Muscle of back (tissue), 11 donors: ENCODE results near the gene CATSPERB. TPM values are rescaled to one million over a fixed set of nuclear protein-coding genes. Genes with fewer than 3 reads are reported as not detected.
A peak's percentile ranks its signal among the peaks of the same experiment; 100 is the strongest.
"Not testable (repeated sequence)": the region's sequence is repeated elsewhere in the genome, so short reads cannot be mapped to it uniquely, and the experiment has no call there.

Experiments
- DNase-seq, 3 donors: peaks; one replicate each; pipeline versions ENCODE4 v3.0.0 to v3.0.0-alpha.2; 2013
- polyA plus RNA-seq, 10 donors: library from polyadenylated mRNA; unstranded; fragments of 120-200 nt; gene quantifications; one replicate each; pipeline ENCODE4 v1.2.1, GENCODE V29; 2013; ENCODE audit not compliant: insufficient read length in 10 of 10

CATSPERB gene
- polyA plus RNA-seq, 10 donors, result 0.05 to 0.94 (median 0.25) TPM

- no peak for DNase-seq
These were observed 150.9 kb downstream of the CATSPERB start for GRCh38 chr14:91580876-91581577.

- DNase-seq, result peak in 1 of 3 donors; percentile 16
These were observed 154.2 kb downstream of the CATSPERB start for GRCh38 chr14:91577632-91578233.

DNA sequence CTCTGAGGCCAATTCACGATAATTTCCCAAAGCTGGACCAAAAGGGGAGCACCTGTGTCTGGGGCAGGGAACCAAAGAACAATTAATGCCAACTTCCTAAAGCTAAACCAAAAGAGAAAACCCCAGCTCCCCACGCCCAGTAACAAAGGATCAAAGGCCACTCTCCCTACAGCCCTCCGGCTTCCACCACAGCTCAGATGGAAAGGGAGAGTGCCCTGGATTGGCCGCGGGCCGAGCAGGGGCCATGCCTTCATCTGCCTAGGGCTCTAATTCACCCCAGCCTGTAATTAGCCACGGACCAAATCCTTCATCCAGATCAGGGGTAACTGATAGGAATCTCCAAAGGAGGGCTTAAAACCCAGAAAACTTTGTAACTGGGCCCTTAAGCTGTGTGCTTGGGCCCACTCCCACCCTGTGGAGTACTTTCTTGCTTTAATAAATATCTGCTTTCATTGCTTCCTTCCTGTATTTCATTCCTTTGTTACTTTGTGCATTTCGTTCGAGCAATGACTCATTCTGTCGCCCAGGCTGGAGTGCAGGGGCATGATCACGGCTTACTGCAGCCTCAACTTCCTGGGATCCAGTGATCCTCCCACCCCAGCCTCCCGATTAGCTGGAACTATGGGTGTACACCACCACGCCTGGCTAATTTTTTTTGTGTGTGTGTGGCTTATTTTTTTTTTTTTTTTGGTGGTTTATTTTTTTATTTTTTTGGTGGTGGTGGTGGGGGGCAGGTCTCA lies 156.2 kb downstream of the CATSPERB start:
- DNase-seq, result no peak

DNA sequence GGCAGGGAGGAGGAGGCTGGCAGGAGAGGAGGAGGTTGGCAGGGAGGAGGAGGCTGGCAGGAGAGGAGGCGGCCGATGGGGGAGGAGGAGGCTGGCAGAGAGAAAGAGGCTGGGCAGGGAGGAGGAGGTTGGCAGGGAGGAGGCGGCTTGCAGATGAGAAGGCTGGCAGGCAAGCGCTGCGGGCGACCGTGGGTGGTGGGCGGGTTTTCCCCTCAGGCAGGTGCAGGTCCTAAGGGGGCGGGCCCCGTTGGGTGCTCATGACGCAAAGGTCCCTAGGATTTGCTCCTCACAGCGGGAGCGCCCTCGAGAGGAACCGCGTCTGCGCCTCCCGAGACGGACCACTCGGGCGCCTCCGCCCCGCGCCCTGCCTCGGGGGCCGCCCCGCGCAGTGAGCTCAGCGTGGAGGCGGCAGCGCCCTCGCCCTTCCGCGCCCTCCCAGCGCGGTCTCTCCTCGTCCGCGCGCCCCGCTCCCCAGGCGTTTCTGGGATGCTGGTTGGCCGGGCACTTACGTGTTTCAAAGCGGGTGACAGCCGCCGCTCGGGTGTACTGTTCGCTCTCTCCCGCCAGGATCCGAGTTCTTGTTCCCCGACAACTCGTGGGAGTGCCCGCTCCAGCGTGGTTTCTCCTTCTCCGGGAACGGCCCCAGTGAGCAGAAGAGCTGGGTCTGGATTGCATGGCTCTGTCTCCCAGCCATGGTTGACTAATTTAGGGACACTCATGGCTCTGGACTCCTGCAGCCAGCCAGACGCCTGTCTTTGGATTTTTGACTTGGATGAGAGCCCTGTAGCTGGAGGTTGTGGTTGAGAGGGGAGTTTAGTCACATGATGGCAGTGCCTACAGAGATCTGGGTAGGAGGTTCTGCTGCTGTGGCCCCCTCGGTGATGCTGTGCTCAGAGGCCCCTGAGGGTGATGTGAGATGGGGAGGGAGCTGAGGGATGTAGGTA lies 157.7 kb downstream of the CATSPERB start:
- DNase-seq, result peak; percentile 19 to 58 (median 38)

- DNase-seq, result no peak
These were observed 158.4 kb downstream of the CATSPERB start for GRCh38 chr14:91573528-91573893.

DNA sequence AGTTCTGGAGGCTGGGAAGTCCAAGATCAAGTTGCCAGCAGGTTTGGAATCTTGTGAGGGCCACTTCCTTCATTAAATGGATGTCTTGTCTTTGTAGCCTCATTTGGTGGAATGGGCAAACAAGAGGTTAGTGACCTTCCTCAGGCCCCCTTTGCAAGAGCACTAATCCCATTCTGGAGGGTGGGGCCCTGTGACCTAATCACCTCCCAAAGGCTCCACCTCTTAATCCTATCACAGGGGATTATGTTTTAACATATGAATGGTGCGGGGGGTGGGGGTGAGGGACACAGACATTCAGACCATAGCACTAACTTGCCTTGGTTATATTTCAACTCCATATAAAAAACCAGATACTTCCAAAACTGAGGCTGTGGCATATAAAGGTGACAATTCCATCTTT lies 161.9 kb downstream of the CATSPERB start:
- DNase-seq, result no peak

DNA sequence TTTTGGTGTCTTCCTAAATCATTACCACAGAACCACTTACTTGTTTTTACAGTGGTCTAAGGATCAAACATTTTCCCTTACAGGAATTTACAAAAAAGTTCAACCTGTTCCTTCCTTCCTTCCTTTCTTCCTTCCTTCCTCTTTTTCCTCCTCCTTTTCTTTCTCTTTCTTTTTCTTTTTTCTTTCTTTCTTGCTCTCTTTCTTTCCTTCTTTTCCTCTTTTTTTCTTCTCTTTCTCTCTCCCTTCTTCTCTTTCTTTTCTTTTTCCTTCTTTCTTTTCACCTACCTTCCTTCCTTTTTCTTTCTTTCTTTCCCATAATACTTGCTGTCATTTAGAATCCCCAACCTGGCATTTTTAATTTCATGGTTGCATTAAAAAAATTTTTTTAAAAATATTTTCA lies 162.6 kb downstream of the CATSPERB start:
- DNase-seq, result no peak

DNA sequence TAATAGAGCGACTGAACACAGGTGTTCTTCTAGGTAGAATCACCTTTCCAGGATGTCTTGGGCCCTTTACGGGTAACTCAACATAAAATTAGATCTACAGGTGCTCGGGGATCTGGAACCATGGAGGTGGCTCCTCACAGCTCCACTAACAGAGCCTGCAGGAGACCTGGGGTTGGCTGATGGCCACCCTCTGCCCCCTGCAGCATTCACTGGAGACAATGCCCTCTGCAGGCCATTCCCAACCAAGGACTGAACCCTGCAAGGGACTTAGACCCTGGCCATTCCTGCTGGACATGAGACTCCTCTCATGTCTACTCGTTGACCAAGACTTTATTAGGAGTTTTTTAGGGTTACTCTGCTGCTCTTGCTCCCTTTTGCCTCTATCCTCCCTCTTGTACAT lies 163.3 kb downstream of the CATSPERB start:
- no peak for DNase-seq

DNA sequence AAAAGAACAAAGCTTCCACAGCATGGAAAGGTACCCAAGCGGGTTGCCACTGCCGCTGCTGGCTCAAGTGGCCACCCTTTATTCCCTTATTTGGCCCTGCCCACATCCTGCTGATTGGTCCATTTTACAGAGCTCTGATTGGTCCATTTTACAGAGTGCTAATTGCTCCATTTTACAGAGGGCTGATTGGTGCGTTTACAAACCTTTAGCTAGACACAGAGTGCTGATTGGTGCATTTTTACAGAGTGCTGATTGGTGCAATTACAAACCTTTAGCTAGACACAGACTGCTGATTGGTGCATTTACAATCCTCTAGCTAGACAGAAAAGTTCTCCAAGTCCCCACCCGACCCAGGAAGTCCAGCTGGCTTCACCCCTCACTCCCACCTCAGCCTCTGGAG lies 164.1 kb downstream of the CATSPERB start:
- not testable (repeated sequence) for DNase-seq

GRCh38 chr14:91555531-91555930 lies 176.4 kb downstream of the CATSPERB start:
- DNase-seq, result no peak

GRCh38 chr14:91554535-91555332 lies 177.2 kb downstream of the CATSPERB start:
- no peak for DNase-seq

GRCh38 chr14:91548108-91548507 lies 183.8 kb downstream of the CATSPERB start:
- DNase-seq, result no peak

DNA sequence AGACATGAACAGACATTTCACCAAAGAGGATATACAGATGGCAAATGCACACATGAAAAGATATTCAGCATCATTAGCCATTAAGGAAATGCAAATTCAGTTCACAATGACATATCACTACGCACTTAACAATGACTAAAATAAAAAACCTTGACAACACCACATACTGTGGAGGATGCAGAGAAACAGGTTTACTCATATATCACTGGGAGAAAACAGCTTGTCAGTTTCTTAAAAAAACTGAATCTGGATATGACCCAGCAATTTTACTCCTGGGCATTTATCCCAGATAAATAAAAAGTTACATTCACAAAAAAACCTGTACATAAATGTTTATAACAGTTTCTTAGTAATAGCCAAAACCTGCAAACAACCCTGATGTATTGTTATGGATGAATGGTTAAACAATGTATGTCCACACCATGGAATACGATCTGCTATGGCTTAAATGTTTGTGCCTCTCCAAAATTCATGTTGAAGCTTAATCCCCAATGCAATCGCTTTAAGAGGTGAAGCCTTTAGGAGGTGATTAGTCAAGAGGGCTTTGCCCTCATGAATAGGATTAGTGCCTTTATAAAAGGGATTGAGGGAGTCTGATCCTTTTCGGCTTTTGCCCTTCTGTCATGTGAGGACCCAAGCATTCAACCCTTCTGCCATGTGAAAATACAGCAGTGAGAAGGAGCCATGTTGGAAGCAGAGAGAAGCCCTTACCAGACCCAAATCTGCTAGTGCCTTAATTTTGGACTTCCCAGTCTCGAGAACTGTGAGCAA lies 185.8 kb downstream of the CATSPERB start:
- no peak for DNase-seq

DNA sequence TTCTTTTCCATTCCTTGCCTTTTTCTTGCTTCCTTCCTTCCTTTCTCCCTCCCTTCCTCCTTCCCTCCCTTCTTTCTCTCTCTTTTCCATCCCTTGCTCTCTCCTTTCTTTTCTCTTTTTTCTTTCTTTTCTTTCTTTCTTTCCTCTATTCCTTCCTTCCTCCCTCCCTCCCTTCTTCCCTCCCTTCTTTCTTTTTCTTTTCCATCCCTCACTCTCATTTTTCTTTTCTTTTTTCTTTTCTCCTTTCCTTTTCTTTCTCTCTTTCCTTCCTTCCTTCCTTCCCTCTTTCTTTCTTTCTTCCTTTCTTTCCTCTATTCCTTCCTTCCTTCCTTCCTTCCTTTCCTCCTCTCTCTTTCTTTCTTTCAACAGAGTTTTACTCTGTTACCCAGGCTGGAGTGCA lies 186.7 kb downstream of the CATSPERB start:
- DNase-seq, result no peak

DNA sequence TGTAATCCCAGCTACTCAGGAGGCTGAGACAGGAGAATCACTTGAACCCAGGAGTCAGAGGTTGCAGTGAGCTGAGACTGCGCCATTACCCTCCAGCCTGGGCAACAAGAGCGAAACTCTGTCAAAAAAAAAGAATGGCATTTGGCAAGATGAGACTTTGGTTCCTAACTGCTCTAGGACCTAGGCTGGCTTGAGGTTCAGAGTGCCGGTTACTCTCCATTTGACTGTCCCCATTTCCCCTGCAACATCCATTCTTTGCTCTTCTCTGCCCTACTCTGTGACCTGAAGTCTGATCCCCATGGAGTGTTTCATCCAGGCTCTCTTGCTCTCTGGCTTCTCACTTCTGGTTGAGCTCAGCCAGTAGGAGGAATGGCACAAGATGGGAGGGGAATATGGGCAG lies 195.6 kb downstream of the CATSPERB start:
- DNase-seq, result no peak

GRCh38 chr14:91534059-91534458 lies 197.8 kb downstream of the CATSPERB start:
- not testable (repeated sequence) for DNase-seq

DNA sequence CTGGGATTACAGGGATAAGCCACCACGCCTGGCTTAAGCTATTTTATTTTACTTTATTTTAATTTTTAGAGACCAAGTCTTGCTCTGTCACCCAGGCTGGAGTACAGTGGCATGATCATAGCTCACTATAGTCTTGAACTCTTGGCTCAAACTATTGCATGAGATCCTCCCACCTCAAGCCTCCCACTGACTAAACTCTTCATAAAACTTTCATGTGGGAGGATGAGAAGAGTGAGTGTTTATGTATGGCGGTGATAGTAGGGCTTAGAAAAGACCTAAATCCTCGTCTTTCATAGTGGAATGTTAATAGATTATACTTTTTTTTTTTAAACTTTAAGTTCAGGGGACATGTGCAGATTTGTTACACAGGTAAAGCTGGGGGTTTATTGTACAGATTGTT lies 198.3 kb downstream of the CATSPERB start:
- no peak for DNase-seq
